Measurements from ENCODE around the gene UBR7. TPM values are rescaled to one million over a fixed set of nuclear protein-coding genes. Genes with fewer than 3 reads are reported as not detected.

Gene UBR7
- total RNA-seq, 1 donor from 2014 or later: 24.8 TPM

- no peak for TF ChIP-seq CTCF (conservative IDR thresholded peaks at IDR 0.05; ENCODE audit: low read depth, low read length)
- DNase-seq (ENCODE audit: low read depth): no peak
- no peak overlapping the region for H3K4me3 ChIP-seq (ENCODE audit: low read depth, low read length)
Observed at GRCh38 chr14:93240678-93241000, 33.6 kb downstream of the UBR7 start.

GRCh38 chr14:93245764-93246420 lies 38.8 kb downstream of the UBR7 start:
- no peak for DNase-seq (ENCODE audit: low read depth)
- TF ChIP-seq CTCF (conservative IDR thresholded peaks at IDR 0.05; ENCODE audit: low read depth, low read length): no peak

GRCh38 chr14:93246534-93246933 lies 39.5 kb downstream of the UBR7 start:
- H3K4me3 ChIP-seq (ENCODE audit: low read depth, low read length): no peak overlapping the region
- DNase-seq (ENCODE audit: low read depth): no peak
- no peak for TF ChIP-seq CTCF (conservative IDR thresholded peaks at IDR 0.05; ENCODE audit: low read depth, low read length)

More at GRCh38 chr14:93245764-93246420, 38.8 kb downstream of the UBR7 start:
- no peak overlapping the region for H3K4me3 ChIP-seq (ENCODE audit: low read depth, low read length)

GRCh38 chr14:93249128-93249831 lies 42.2 kb downstream of the UBR7 start:
- H3K4me3 ChIP-seq (ENCODE audit: low read depth, low read length): no peak overlapping the region
- DNase-seq (ENCODE audit: low read depth): no peak
- TF ChIP-seq CTCF (conservative IDR thresholded peaks at IDR 0.05; ENCODE audit: low read depth, low read length): no peak

- H3K4me3 ChIP-seq (ENCODE audit: low read depth, low read length): no peak overlapping the region
- TF ChIP-seq CTCF (conservative IDR thresholded peaks at IDR 0.05; ENCODE audit: low read depth, low read length): no peak
- no peak for DNase-seq (ENCODE audit: low read depth)
Observed at GRCh38 chr14:93262446-93262845, 55.4 kb downstream of the UBR7 start.

GRCh38 chr14:93263416-93263815 lies 56.4 kb downstream of the UBR7 start:
- no peak for DNase-seq (ENCODE audit: low read depth)
- no peak for TF ChIP-seq CTCF (conservative IDR thresholded peaks at IDR 0.05; ENCODE audit: low read depth, low read length)
- no peak overlapping the region for H3K4me3 ChIP-seq (ENCODE audit: low read depth, low read length)

GRCh38 chr14:93266127-93266526 lies 59.1 kb downstream of the UBR7 start:
- no peak overlapping the region for H3K4me3 ChIP-seq (ENCODE audit: low read depth, low read length)
- no peak for TF ChIP-seq CTCF (conservative IDR thresholded peaks at IDR 0.05; ENCODE audit: low read depth, low read length)
- DNase-seq (ENCODE audit: low read depth): no peak

All from epithelial cell of proximal tubule (primary cell).